GM19452 (cell line): ENCODE measurements around the gene CTBP1.
A peak's percentile ranks its signal among the peaks of the same experiment; 100 is the strongest.

Experiments used
- ATAC-seq: cut with Tn5 transposase; IDR thresholded peaks from one replicate; pipeline ENCODE4 v1.9.1; 2021; ENCODE audit not compliant: unreplicated experiment

Gene CTBP1

DNA sequence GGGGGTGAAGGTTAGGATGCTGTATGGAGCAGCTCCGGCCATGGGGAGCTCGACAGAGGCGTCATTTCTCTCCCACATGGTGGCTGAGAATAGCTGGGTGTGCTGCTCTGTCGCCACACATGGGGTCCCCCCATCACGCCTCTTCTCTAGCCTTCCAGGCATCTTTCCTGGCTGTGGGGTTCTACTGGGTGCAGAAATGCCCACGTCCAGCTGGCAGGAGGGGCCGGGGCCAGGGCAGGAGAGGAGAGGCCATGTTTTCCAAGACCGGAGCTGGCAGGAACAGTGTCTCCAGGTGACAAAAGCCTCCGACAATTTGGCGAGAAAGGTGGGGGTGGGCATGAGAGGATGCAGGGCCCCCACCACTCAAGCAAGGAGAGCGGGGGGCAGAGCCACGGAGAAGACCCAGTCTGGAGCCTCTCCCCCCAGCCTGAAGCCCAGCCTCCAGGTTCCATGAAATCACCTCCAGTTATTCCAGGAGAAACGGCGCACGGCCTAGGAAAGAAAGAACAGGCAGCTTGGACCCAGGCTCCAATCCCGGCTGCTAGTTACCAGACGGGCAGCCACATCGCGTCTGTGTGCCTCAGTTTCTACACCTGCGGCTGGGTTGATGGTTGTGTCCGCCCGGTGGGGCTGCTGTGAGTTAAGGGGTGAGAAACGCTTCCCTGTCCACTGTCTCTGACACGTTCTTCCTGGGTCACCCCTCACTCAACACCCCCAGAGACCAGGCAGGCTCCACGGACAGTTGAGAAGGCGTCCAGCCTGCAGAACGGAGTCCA lies 49.2 kb downstream of the CTBP1 start:
- ATAC-seq: no peak

DNA sequence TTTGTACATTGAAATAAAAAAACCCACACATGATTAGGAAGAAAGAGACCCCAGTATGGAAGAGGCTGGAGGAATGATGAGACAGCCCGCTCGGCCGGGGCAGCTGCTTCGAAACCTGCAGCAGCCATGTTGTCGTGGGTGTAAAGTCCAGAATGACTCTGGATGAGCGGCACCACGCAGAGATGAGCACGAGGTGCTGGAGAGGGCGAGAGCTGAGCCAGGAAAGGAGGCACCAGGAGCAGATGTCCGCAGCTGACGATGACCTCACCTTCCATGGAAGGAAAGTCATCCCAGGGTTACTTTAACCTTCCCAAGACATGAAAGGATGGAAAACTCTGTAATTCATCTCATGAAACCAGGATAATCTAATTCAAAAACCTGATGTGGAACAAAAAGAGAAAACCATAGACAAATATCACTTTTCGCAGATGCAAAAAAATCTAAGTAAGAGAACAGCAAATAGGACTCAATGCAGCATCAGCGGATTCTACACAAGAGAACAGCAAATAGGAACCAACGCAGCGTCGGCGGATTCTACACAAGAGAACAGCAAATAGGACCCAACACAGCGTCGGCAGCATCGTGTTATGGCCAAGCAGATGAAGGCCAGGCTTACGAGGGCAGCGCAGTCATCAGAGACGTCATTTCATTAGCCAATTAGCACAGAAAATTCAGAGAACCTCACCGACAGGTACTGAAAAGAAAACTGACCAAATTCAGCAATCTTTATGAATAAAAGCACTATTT lies 50.7 kb downstream of the CTBP1 start:
- ATAC-seq: no peak

DNA sequence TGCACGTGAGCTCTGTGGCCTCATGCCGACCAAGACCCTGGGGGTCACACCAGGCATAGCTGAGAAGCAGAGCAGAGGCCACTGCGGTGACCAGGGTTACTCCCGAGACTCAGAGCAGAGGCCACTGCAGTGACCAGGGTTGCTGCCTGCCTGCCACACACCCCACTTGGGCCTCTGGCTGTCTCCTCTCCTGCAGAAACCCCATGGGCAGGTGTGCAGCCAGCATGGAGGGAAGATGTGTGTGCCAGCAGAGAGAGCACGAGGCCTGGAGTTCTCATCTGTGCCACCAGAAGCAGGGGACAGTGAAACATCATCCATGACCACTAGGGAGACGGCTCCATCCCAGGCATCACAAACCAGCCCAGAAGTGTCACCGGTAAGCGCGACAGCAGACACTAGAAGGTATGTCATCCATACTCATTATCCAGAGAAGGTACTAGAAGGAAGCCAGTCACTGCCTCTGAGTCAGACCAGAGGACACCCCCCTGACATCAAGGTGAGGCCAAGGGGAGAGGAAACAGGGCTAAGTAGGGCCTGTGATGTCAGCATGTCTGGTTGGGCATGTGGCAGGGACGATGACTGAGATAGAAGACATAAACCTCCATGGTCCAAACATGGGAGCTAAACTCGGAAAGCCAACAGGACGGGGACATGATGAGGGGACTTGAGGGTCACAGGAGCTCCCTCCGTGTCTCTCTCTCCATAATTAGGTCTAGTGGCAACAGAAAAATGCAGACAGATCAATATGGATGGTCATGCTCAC lies 52.3 kb downstream of the CTBP1 start:
- no peak for ATAC-seq

DNA sequence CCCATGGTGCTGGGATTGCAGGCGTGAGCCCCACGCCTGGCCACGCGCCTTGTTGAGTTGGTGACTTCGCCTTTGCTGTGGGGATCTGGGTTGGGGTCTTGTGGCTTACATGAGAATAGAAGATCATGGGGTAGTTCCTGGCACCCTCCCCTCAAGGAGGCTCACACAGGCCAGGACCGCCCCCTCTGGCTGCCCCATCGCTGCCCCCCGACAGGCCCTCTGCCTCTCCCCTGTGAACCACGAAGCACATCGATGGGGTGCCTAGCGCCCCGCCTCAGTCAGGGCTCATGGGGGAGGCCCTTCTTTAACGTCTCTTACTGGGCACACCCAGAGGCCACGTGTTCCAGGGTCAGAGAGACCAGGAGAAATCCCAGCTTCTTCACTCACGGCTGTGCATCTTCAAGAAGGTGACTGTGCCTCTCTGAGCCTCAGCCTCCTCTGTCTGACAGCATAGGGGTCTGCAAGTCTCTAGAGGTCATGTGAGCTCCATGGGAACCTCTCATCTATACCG lies 53.0 kb downstream of the CTBP1 start:
- no peak for ATAC-seq

DNA sequence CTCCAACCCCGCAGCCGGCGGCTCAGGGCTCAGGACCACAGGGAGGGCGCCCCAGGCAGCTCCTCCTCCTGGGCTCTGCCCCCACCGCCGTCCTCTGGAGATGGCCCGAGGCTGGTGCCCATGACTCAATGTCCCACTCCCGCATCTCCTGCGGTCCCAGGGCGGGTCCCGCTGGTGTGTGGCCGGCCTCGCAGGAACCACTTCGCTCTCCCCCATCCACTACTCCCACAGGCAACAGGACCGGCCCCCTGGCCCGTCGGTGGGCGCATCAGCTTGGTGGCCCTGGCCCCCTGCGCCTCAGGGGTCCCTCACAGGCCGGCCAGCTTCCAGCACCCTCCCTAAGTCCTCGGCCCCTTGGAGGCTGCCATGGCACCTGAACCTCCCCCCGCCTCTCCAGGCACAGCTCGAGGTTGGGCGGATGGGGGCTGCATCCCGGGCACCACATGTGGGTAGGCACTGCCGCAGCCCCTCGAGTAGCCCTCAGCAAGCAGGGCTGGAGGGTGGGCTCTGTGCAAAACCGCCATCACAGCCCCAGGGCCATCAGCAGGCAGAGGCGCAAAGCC lies 53.7 kb downstream of the CTBP1 start:
- no peak for ATAC-seq

DNA sequence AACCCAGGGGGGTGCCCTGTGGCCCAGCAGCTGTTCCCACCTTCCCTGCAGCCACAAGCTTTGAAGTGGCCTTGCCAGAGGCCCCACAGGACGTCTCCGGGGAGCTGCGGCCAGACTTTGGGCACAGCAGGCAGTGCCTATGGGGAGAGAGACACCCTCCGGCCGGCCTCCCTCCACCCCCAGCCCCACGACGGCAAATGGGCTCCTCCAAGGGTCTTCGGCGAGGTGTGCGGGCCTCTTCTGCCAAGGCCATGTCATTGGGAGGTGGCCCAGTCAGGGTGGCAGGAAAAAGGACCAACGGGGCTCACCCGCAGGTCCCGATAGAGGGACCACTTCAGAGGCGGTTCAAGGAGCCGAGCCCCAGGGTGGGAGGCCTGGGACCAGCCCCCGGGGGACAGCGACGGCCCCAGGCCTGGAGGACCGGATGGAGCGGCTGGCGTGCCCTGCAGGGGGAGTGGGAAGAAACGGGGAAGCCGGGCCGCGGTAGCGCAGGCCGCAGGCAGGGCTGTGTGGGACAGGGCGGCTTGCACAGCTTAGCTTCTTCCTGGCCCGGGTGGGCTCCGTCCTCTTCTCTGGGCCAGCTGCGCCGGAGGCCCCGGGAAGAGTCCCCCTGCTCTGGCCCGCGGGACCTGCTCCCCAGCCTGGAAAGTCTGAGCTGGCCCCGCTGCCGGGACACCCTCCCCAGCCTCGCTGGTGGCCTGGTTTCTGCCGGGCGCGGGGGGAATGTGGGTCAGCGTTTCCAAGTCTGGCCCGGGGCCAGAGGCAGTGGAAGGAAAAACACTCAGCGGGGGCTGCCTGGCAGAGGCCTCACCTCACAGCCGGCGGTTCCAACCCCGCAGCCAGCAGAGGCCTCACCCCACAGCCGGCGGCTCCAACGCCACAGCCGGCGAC lies 54.7 kb downstream of the CTBP1 start:
- no peak for ATAC-seq

DNA sequence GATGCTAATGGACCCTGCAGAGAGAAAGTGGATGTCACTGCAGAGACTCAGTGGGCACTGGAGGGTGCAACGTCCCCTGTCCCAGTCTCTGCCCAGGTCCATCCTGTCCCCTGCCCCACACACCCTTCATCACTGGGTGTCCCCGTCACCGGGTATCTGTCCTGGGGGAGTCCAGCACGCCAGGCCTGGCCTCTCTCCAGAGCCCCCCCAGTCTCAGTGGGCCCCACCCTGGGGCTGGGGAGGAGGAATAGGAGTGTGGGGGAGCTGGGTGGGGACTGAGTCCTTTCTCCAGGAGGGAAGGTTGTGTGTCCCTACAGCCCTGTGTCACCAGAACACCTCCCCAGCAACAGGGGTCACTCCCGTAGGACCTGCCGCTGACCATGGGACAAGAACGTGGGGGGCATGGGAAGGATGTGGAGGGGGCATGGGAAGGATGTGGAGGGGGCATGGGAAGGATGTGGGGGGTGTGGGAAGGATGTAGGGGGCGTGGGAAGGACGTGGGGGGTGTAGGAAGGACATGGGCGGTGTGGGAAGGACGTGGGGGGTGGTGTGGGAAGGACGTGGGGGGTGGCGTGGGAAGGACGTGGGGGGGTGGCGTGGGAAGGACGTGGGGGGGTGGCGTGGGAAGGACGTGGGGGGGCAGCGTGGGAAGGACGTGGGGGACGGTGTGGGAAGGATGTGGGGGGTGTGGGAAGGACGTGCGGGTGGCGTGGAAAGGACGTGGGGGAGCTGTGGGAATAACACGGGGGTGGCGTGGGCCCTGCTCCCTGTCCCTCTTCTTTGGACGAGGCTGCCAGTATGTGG lies 55.5 kb downstream of the CTBP1 start:
- no peak for ATAC-seq

DNA sequence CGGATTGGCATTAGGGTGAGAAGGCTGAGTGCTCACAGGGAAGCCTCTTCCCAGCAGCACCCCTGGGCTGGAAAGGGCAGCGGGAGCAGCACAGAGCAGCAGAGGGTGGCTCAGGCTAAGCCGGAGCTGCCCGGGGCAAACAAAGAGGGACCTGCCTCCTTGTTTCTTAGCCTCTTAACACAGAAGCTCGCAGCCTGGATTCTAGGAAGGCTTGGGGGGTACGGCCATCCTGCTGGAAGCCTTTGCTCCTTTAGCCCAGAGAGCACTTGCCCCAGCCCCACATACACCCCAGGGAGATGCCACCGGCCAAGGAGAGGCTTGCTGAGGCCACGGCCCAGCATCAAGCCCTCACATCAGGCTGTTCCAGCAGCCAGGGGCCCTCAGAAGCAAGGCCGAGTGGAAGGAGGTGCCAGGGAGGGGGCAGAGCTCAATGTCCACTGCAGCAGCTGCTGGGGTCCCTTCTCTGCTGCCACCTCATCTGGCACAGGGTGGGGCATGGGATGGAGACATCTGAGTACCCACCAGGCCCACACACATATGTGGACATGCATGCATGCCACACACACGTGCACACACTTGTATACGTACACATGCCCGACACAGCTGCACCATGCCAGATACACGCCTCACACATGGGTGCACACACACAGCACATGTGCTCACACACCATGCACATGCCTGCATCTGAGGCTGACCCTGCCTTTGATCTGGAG lies 56.3 kb downstream of the CTBP1 start:
- ATAC-seq: no peak

DNA sequence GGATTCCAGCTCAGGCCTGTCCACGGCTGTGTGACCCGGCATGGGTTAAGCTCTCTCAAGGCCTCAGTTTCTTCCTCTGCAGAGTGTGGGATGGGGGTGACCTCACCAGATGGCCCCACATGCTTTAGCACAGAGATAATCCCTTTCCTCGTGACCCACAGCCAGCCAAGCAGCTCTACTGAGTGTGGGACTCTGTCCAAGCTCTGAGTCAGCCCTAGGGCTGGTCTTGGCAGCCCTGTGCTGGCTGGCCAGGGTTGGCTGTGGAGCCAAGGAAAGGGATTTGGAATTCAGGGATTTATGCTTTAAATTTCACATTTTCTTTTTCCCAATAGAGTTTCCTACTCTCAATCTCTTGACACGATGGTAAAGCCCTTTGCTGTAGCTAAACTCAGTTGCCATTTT lies 56.8 kb downstream of the CTBP1 start:
- no peak for ATAC-seq

DNA sequence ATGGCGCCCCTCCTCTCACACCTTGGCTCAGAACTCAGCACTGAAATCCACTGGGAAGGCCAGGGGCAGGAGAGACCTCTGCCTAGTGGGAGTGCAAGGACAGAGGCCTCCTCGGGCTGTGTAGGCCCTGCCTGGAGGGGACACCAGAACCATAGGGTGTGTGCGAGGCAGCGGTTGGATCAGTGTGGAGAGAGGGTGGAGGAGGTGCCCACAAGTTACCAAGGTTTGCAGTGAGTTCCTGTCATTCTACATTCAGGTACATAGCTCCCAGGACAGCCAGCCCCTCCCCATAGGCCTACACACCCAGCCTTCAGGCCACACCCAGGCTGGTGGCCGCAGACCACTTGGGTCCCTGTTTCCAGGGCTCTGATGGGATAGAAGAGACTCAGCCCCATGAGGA lies 57.3 kb downstream of the CTBP1 start:
- no peak for ATAC-seq

DNA sequence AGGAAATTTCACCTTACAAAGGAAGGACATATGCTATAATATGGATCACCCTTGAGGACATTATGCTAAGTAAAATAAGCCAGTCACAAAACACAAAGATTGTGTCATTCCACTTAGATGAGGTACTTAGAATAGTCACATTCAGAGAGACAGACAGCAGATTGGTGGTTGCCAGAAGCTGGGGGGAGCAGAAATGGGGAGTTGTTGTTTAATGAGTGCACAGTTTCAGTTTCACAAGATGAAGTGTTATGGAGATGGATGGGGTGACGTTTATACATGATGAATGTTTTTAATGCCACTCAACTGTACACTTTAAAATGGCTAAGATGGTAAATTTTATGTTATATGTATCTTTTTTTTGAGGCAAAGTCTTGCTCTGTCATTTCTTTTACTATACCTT lies 61.7 kb downstream of the CTBP1 start:
- no peak for ATAC-seq

DNA sequence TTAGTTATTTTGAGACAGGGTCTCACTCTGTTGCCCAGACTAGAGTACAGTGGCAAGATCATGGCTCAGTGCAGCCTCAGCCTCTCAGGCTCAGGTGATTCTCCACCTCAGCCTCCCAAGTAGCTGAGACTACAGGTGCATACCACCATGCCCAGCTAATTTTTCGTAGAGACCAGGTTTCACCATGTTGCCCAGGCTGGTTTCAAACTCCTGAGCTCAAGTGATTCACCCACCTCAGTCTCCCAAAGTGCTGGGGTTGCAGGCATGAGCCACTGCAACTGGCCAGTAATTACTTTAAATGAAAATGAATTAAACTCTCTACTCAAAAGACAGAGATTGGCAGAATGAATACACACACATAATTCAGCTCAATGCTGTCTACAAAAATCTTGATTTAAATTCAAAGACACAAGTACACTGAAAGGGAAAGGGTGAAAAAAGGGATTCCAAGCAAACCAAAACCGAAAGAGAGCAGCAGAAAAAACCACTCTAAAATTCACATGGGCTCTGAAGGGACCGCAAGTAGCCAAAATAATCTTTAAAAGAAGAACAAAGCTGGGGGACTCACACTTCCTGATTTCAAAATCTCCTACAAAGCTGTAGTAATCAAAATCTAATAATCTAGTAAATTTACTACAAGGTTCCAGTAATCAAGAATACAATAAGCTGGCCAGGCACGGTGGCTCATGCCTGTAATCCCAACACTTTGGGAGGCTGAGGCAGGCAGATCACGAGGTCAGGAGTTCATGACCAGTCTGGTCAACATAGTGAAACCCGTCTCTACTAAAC lies 64.8 kb downstream of the CTBP1 start:
- ATAC-seq: peak; percentile 67

DNA sequence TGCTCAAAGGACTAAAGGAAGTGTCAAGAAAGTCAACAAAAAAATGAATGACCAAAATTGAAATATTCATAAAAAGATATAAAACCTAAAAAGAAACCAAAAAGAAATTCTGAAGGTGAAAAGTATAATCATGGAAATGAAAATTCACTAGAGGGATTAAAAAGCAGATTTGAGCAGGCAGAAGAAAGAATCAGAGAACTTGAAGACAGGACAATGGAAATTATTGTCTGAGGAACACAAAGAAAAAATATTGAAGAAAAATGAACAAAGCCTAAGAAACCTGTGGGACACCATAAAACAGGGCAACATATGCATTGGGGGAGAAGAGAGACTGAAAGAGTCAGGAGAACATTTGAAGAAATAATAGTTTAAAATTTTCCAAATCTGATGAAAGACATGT lies 66.6 kb downstream of the CTBP1 start:
- no peak for ATAC-seq

DNA sequence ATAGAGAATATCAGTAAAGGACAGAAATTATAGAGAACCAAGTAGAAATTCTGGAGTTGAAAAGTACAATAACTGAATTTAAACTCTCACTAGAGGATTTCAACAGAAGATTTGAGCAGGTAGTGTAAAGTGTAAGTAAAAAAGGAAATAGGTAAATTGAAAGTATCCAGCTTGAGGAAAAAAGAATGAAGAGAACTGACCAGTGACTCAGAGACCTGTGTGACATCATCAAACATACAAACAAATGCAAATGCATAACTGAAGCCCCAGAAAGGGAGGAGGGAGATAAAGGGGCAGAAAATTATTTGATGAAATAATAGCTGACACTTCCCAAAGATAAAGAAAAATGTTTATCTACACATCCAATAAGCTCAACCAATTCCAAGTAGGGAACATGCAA lies 68.3 kb downstream of the CTBP1 start:
- ATAC-seq: no peak

DNA sequence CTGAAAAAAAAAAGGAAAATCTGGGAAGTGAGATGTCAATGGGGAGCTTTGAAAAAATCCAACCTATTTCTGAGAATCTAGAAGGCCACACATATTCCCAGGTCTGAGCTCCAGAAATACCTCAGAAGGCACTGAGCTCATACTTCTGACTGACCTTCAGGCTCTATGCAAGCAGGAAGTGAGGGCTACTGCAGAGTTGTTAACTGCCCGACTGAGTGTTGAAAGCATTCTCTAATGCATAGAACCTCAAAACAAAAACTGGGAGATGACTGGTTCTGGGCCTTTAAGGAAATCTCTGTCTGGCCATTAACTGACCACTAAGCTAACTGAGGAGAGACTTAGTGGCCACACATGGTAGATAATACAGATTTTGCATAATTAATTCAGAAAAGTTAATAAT lies 69.0 kb downstream of the CTBP1 start:
- no peak for ATAC-seq

DNA sequence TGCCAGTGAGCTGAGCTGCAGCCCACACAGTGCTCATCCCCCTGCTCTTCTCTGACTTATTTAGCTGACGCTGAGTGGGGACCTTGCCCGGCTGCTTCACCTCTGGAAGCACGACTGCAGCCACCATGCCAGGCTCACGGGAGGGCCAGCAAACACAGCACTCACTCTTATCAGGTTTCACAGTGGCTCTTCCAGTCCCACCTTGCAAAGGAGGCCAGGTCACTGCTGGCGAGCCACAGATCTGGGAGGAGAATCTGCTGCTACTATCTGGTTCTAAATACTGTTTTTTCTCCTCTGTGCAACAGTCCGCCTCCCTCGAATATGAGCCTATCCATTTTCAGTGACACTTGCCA lies 69.9 kb downstream of the CTBP1 start:
- ATAC-seq: no peak

DNA sequence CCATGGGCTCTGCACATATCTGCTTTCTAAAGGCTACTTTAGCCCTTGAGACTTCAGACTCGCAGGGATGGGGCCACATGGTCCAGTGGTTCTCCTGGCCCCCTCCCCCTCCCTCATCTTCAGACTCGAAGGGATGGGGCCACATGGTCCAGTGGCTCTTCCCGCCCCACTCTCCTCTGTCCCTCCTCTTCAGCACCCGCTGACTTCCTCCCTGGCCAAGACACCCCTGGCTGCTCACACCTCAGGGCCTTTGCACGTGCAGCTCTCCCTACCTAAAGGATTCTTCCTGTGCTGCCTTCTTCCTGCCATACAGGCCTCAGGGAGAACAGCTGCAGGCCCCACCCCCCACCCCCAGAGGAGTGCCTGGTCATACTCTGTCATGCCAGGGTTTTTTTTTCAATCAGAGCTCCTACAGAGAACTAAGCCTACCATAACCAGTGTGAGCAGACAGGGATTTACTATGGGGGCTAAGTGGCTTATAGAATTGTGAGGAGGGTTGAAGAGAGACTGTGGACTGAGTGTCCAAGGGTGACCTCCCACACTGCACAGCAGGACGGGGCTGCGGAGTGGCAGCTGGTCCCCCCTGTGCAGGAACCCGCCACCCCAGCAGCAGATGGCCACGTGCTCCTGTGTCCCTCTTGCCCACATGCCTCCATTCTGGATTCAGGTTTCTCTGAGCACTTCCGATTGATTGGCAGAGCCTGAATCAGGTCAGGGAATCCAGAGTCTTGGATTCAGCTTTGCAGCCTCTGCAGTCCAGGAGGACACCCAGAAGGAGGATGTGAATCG lies 70.4 kb downstream of the CTBP1 start:
- no peak for ATAC-seq
